HG03060 (cell line): ENCODE data around the gene MAPK12.
"Not testable (repeated sequence)": the region's sequence is repeated elsewhere in the genome, so short reads cannot be mapped to it uniquely, and the experiment has no call there.

Source experiments
- ATAC-seq: cut with Tn5 transposase; IDR thresholded peaks from one replicate; pipeline ENCODE4 v1.9.1; 2021; ENCODE audit warnings: low read depth, moderate number of reproducible peaks; ENCODE audit not compliant: unreplicated experiment

MAPK12 gene

DNA sequence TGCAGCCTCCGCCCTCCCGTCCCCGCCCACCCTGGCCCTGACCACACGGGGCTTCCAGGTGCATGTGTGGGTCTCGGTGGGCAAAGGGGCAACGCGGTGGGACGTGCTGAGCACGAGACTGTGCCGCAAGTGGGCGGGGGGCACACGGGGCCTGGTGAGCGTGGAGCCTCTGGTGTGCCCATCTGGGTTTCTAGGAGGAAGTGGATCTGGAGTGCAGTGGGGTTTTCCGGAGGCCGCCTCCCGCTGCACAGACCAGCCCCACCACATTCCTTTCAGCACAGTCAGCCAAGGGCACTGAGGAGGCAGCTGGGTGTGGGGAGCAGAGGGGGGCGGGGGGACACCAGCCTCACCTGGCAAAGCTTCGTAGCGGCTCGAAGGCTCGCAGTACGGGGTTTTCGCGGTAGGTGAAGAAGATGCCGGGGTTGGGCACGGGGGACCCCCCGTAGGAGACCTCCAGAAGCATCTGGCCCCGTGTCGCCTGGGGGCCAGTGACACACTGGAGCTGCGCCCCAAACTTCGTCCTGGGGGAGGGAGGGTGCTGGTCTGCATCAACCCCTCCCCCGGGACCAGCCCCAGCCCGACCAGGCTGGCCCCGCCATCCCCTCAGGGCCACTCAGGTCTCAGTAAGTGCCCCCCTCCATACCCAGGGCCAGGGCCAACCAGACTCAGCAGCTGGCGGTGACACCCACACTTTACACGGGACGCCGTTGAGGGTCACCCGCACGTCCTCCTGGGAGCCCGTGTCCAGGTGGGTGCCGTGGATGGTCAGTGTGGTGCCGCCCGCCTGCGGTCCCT lies 21.1 kb upstream of the MAPK12 start:
- ATAC-seq, result no peak

DNA sequence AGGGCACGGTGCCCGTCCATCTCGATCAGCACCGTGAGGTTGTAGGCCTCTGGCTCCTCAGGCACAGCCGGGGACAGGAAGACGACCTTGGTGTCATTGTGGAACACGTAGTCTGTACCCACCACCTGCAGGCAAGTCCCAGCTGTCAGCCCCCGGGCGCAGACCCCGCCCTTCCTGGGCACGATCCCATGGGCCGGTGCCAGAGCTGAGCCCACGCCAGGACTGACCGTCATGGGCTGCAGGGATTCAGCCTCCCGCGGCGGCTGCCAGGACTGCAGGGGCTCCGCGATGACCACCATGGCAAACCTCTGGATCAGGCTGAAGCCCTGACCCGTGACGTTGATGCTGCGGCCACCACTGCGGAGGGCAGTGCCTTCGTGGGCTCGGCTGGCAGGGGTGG lies 20.5 kb upstream of the MAPK12 start:
- ATAC-seq, result no peak

DNA sequence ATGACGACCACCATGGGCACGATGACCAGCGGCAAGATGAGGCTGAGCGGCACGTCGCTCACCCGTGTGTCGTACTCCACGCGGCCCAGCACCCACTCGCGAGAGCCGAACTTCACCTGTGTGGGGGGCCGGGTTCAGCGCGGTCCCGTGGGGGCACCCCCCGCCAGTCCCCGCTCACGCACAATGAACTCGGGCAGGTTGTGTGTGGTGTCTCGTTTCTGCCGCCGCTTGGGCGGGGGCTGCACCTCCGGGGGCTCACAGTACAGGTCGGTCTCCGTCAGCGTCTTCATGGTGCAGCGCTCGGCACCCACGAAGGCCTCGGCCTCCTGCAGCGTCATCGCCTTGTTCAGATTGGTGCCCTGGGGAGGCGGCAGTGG lies 19.9 kb upstream of the MAPK12 start:
- ATAC-seq, result no peak

DNA sequence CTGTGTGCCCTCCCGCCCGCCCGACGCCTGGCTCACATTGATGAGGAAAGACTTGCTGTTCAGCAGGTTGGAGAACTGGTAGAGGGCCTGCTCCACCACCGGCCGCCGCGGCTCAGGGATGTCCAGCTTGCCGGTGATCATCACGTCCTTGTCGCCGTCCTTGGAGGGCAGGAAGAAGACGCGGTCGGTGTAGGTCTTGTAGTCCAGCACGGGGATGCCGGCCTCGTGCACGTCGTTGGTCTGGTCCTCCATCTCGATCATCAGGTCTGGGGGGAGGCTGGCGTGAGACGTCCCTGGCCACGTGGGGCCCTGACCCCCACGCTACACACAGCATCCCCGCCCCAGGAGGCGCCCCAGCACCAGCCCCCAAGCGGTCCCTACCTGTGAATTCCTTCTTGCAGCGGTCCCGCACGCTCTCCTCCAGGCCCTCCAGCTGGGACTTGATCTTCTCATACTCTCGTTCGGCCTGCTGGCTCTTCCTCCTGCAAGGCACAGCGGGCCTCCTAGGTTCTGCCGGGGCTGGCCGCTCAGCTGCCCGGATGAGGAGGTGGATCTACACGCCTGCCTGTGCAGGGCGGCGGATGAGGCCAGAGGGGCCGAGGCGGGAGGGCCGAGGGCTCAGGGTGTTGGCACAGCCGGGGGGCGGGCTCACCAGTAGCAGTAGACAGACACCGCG lies 19.4 kb upstream of the MAPK12 start:
- ATAC-seq, result no peak

DNA sequence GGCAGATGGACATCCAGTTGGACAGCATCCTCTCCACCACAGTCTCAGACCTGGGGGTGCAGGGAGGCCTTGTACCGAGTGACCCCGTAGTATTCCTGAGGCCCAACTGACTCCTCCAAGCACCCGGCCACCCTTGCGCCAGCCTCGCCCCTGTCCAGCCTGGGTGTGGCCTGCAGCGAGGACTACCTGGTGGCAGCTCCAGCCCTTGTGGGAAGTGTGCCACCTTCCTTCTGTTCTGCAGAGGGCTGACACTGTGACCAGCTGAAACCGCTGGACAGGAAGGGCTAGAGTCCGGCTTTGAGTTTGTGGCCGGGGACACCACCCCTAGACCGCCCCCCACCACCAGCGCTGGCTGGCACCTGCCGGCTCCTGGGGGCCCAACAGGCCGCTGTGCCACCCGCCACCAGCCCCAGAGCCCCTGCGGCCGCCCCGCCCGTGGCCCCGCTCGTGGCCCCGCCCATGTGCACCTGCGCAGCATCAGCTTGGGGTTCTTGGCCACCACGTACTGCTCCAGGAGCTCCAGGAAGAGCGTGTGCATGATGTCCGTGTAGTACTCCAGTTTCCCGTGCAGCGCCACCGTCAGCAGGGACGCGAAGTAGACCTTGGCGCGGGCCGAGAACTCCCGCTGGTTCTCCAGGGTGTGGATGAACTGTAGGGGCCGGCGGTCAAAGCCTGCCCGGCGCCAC lies 18.7 kb upstream of the MAPK12 start:
- ATAC-seq, result no peak

DNA sequence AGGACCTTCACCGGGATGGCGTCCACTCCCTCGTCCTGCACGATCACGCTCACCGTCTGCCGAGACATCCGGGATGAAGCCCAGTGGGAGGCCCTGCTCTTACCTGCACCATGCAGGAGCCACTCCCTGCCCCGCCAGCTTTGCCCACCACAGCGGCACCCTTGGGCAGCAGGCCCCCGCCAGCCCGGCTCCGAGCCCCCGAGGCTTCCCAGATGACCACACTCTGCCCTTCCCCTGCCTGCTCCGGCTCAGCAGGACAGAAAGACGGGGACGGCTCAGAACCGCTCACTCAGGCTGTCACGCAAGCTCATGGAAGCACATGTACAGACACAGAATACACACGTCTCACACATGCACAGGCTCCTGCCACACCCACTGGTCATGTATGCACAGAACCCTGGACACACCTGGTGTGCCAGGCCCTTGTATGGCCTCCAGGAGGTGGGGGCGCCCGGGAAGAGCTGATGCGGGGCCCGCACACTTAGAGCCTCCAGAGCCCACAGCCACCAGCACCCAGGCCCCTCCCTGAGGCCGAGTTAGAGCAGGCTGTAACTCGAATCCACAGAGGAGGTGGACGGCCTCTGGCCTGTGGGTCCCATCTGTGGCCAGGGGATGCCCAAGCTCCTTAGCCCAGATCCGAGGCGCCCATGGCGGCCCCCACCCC lies 17.6 kb upstream of the MAPK12 start:
- no peak for ATAC-seq

DNA sequence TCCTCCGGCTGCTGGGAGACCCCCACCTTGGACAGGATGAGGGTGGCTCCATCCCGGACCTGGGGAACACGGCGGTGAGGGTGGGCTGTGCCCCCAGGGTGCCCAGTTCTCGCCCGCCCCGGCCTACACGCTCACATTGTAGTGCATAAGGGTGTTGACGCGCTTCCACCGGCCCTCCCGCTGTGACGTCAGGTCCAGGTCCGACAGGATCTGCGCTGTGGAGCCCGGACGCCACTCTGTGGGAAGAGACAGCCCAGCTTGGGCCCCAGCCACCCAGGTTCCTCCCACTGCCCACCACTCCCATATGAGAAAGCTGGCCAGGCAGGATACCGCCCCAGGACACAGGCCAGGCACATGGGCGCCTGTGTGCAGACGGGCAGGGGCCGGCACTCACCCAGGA lies 17.0 kb upstream of the MAPK12 start:
- no peak for ATAC-seq

DNA sequence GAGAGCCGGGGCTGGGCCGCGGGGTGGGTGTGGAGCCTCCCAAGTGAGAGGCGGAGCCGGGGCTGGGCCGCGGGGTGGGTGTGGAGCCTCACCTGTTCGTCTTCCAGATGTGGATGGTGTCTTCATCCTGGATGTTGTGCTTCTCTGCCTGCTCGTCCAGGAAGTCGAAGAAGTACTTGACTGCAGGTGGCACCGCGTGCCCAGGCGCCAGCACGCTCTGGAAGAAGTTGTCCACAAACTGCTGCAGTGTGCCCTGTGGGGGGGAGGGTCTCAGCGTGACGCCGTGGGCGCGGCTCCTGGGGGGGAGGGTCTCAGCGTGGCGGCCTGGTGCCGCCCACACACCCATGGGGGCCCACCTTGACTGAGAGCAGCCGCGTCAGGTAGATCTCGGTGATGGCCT lies 16.3 kb upstream of the MAPK12 start:
- ATAC-seq, result no peak

DNA sequence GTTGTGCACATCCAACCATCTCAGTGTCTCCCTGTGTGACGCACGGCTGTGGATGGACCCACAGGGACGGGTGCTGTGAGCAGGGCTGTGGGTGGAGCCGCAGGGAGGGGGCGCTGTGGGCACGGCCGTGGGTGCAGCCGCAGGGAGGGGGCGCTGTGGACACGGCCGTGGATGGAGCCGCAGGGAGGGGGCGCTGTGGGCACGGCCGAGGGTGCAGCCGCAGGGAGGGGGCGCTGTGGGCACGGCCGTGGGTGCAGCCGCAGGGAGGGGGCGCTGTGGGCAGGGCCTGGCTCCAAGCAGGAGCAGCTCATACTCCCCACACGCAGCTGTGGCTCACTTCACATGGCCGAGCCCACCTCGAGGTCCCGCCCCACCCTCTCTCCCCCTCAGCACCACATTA lies 14.7 kb upstream of the MAPK12 start:
- no peak for ATAC-seq

DNA sequence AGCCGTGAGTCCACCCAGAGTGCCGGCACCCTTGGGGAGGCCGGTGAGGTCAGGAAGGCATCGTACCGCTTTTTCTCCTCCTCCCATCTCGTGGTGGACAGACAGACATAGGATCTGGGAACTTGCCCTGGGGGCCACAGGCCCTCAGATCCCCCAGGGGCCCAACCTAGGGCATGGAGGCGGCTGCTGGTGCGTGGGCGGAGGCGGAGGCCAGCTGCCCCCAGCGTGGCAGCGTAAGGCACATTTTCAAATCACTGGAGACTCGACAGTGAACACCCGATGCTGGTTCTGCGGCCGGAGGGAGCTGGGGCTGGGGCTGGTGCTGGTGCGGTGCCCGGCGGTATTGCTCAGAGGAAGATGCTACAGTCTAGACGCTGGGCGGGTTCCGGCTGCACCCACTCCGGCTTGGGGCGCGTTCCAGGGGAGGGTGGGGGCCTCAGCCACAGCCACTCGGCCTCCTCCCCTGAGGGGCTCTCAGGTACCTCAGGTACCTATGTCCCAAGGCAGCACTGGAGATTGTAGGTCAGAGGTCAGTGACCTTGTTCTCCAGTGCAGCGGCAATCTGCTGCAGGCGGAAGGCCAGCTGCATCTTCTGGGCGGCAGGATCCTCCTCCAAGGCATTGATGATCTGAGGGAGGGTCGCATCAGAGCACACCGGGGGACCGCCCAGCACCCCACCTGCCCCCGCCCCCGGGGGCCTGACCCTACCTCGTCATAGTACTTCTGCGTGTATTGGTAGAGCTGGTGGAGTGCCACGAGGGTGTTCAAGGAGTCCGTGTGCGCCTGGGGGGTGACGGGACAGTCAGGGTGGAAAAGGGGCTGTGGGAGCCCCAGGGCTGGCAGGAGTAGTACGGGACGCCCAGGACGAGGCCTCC lies 13.9 kb upstream of the MAPK12 start:
- ATAC-seq, result no peak

DNA sequence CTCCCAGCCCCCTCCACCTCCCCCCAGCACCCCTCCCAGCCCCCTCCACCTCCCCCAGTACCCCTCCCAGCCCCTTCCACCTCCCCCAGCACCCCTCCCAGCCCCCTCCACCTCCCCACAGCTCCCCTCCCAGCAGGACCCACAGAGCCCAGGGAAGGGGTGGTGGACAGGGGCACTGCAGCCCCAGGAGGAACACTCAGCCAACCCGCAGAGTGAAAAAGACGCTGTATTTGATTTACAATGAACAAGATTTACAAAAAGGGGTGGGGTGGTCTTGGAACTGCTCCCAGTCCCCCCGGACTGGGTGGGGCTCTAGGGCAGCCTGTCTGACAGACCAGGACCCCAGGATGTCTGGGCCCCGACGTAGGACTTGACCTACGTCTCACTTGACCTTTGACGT lies 13.3 kb upstream of the MAPK12 start:
- no peak for ATAC-seq

DNA sequence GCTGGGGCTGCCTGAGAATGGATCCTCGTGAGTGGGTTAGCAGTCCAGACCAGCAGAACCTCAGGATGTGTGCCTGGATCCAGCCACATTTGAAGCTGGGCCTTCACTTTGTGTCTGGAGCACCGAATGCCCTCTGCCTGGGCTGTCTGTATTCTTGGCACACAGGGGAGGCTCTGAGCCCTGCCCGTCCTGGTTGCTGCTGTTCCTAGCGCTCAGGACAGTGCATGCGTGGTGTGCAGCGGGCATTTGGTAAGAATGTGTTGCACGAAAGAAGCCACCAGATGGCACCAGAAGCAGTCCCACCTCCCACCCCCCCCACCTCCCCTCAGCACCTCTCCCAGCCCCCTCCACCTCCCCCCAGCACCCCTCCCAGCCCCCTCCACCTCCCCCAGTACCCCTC lies 12.8 kb upstream of the MAPK12 start:
- no peak for ATAC-seq

DNA sequence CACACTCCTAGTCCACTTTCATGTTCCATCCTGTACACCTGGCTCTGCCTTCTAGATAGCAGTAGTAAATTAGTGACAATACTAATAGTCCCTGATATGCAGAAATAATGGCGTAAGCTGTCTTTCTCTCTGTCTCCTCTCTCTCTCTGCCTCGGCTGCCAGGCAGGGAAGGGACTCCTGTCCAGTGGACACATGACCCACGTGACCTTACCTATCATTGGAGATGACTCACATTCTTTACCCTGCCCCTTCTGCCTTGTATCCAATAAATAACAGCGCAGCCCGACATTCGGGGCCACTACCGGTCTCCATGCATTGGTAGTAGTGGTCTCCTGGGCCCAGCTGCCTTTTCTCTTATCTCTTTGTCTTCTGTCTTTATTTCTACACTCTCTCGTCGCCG lies 12.3 kb upstream of the MAPK12 start:
- not testable (repeated sequence) for ATAC-seq

DNA sequence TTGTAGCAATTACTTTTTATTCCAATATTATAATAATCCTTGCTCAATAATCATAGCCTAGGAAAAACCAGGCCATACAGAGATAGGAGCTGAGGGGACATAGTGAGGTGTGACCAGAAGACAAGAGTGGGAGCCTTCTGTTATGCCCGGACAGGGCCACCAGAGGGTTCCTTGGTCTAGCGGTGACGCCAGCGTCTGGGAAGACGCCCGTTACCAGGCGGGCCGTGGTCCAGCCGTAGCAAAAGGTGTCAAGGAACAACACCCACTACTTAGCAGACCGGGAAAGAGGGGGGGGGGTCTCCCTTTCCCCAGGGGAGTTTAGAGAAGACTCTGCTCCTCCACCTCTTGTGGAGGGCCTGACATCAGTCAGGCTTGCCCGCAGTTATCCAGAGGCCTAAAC lies 11.9 kb upstream of the MAPK12 start:
- ATAC-seq, result not testable (repeated sequence)

DNA sequence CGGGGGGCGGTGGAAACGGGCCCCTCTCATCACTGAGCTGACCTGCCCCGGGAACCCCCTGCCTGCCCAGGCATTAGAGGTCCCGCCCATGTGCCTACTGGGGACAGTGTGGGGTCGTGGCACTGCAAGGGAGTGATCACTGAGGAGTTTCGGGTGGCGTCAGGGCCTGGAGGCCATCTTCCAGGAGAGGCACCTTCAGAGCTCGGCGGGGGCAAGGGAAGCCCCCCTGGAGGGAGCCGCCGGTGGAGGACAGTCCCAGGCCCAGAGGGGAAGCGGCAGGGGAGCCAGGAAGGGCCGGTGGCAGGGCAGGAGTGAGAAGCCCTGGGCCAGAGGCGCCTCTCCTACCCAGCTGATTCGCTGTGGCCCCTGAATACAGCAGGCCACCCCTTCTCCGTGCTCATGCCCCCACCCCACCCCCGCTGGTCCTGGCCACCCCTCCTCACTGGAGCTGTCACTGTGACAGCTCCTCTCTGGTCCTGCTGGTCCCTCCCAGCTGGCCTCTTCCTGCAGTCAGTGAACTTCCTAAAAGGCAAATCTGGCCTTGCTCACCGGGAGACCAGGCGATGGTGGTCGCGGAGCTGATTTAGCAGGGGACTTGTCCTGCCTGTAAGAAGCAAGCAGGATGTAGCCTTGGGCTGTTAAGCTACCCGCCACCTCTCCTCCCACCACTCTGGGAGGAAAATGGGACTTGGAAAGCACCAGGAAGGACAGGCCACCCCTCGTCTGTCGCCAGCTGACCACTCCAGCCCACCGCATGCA lies 10.7 kb upstream of the MAPK12 start:
- ATAC-seq, result no peak

DNA sequence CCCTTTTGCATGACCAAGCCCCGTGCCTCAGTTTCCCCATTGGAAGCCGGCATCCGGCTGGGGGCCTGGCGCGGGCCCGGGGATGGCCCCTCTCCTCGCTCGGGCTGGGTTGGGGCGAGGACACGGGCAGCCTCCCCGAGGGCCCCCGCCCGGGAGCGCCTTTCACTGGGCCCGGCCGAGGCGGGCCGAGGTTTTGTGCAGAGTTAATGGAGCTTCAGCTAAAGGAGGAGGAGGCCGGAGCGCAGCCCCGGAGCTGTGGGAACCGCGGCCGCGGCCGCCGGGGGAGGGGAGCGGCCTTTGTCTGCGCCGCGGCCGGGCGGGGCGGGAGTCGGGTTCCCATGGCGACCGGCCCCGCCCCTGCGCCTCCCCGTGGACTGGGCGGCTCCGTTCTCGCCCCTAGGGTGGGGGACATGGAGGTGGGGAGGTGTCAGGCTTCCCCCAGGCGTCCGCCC lies 10.1 kb upstream of the MAPK12 start:
- no peak for ATAC-seq

DNA sequence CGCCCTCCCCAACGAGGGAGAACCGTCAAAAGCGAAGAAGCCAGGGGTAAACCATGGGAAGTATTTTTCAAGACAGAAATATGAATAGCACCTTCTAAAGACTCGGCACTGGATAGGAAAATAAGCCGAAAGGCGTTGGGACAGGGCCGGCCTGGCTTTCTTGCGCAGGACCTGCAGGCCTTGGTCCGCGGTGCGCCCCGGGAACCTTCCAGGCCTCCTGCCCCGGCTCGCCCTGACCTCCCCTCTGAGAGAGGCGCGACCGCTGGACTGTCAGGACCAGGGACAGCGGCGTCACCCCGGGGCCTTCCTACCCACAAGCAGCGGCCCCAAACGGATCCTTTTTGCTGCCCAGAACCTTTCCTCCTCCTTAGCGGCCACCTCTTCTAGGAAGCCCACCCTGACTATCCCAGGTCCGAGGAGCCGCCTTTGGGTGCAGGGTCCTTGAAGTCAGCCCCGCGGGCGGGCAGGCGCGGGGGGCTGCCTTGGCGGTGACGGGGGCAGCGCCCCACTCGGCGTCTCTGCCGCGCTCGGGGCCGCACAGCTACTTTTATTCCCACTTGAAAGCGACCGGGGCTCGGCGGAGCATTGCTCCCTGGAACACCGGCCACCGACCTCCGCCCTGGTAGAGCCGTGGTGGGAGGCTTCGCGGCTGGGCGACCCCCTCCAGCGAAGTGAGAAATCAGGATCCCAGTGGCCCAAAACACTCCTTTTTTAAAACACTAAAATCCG lies 9.3 kb upstream of the MAPK12 start:
- ATAC-seq, result no peak

DNA sequence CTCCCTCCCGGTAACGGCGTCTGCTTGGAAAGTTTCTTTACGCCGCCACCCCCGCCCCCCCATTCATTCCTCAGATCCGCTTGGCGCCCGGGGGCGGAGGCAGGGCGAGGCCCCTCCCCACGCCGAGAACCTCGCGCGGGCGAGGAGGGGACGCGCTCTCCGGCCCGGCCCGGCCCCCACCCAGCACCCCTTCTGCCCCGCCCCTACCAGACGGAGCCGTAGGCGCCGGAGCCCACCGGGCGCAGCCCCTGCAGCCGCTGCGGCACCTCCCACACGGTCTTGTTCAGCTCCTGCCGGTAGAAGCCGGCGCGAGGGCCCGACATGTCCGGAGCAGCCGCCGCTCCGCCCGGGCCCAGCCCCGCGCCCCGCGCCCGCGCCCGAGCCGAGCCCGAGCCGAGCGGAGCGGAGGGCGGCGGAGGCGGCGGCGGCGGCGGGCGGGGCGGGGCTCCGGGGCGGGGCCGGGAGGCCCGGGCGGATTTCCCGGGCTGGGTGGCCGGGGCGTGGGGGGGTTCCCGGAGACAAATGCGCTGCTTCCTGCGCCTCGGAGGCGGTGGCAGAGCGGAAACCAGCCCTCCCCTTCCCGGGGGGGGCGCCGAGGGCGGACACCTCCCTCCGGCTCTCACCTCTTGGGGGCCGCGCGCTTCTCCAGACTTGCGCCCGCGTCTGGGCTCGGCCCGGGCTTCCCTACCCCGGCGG lies 8.6 kb upstream of the MAPK12 start, which contains the start of gene MAPK11:
Gene MAPK11 (minus strand): TSS at position 411 of the 696 bp plus-strand sequence. CDS start 88 bp downstream, at position 323.
- no peak for ATAC-seq
